CD4-positive, alpha-beta T cell treated with Interleukin-4 for 1 hour (primary cell): Measurements from ENCODE around the gene GATAD1.
"Not testable (repeated sequence)": the region's sequence is repeated elsewhere in the genome, so short reads cannot be mapped to it uniquely, and the experiment has no call there.

Experiments
- DNase-seq, 2 donors: peaks; one replicate each; pipeline ENCODE4 v3.0.0-alpha.2; 2020 to 2022

Gene GATAD1

DNA sequence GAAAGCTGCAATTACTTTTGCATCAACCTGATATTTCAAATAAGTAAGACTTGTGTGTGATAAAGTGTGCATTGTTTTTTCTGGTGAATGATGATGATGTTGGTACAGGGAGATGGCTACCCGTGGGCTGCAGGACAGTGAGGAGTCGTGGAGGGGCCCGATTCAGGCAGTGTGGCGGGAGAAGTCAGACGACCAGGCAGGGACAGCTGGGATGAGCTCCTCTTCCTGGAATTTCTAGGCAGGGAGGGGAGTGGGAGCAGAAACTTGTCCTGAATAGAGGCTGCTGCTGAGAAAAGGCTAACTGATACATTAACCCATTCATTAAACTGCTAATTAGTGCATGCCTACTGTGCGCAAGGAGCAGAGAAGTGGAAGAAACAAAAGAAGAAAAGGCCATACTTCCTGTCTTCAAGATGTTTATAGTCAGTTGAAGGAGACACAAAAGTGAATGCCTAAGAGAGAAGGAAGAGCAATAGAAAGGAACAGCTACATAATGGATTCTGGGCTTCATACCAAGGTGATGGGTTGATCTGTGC is 9.3 kb upstream of the GATAD1 start:
- no peak for DNase-seq

DNA sequence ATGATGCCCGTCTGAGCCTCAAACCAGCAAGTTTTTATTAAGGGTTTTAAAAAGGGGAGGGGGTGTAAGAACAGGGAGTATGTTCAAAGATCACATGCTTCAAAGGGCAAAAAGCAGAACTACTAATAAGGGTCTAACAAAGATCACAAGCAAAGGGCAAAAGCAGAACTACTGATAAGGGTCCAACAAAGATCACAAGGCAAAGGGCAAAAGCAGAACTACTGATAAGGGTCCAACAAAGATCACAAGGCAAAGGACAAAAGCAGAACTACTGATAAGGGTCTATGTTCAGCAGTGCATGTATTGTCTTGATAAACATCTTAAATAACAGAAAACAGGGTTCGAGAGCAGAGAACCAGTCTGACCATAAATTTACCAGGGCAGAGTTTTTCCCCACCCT is 4.6 kb upstream of the GATAD1 start:
- DNase-seq = not testable (repeated sequence)

GRCh38 chr7:92446869-92447344 is 375 bp upstream of the GATAD1 start:
- DNase-seq = peak in 1 of 2 donors; percentile 89

DNA sequence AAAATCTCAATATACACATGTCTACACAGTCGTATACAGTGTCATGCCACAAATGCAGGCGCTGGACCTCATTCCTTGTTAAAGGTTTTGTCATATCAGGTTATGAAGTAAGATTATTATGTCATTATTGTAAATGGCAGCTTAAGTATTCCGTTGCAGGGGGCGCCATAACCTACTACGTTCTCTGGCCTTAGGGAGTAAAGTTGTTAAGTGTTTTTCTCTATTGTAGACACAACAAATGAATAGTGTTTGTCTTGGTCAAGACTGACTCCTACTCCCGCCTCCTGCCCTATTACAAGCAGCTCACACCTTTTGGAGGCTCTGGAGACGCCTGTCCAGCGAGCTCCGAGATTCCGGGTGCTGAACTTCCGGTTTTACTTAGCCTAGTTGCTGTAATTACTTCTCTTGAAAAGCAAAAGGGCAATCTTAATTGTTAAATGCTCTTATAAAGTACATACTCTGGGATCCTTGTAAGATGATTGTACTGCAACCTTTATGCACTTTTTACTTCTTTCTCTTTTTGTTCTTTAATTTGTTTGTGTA is 994 bp downstream of the GATAD1 start:
- peak; percentile 64 to 79 for DNase-seq

DNA sequence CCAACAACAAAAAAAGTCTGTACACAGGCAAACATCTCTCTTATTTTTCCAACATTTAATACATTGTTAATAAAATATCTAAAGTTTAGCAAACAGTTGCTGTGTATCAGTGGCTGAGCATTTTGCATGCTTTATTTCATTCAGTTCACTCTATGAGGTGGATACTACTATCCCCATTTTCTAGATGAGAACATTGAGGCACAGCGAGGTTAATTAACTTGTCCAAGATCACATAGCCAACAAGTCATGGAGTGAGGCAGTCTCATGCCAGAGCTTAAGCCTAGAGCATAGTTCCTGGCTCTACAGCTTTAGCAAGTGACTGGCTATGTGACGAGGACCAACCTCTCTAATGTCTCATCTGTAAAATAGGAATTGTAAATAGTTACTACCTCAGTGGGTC is 4.4 kb downstream of the GATAD1 start:
- DNase-seq = no peak

DNA sequence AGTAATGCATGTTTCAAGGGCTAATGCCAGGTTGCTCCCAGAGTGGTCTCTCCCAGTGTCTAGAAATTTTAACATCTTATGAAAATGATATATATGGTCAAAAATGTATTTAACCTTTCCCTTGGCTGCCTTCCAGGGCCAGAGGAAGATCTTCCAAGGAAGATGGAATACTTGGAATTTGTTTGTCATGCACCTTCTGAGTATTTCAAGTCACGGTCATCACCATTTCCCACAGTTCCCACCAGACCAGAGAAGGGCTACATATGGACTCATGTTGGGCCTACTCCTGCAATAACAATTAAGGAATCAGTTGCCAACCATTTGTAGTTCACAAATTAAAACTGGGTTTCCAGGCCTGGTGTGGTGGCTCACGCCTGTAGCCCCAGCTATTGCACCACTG is 9.0 kb downstream of the GATAD1 start:
- no peak for DNase-seq

DNA sequence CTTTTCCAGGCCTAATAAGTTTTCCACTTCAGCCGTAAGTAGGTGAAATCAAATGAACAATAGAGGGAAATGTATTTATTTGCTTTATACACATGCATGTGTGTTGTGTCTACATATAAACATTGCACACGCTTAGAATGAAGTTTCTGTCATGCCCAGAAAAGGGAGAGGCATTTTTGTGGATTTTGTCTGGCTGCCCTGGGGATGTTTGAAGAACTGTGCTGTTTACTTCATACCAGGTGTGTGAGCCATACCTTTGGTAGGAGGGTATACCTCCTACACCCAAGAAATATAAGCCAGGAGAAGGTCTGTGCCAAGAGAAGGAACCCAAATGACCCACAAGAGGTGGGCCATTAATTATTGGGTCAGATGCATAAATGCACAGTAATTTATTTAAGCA is 12.8 kb downstream of the GATAD1 start:
- DNase-seq = no peak

DNA sequence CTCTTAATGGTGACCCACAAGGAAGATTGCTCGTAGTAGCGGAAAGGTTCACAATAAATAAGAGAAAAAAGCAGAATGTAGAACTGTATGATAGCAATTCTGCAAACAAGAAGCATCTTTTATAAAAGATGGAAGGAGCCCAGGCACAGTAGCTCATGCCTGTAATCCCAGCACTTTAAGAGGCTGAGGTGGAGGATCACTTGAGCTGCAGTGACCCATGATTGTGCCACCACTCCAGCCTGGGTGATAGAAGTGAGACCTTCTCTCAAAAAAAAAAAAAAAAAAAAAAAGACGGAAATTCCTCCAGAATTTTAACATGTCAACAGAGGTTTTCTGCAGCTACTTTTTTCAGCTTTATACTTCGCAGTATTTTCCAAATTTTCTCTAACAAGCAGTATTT is 13.2 kb downstream of the GATAD1 start:
- DNase-seq = no peak

DNA sequence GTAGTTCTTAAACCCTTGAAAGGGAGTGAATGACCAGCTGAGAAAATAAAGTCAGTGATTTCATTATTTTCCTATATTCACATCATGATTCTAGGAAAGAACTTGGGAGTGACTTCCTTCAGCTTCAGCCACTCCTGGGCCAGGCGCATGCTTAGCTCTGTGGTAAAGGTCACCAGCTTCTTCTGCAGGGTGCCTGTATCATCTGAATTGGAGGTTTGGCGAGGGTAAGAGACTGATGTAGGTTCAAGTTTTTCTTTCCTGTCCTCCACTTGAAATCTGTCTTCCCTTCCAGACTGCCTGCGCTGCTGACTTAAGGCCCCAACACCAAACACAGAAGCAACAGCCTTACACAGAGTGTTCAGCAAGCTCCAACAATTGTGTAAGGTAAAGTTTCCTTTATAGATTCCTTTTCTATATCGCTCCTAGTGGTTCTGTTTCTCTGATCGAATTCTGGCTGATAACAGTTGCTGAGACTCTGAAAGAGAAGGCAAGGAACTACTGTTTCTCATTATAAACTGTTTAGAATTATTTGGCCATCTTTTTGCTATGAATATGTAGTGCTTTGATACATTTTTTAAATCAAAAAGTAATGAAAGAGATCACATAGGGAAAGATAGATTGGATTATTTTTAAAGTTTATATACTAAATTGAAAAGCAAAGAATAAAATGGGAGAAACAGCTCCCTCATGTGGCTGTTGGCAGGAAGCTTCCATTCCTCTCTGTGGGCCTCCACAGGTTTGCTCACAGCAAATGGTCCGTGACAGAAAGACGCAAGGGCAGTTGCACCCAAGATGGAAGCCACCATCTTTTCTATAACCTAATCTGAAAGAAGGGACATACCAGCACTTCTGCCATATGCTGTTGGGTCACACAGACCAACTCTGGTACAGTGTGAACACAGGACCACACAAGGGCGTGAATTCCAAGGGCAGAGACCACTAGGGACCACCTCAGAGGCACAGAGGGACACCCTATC is 14.0 kb downstream of the GATAD1 start:
- peak; percentile 22 to 49 for DNase-seq

DNA sequence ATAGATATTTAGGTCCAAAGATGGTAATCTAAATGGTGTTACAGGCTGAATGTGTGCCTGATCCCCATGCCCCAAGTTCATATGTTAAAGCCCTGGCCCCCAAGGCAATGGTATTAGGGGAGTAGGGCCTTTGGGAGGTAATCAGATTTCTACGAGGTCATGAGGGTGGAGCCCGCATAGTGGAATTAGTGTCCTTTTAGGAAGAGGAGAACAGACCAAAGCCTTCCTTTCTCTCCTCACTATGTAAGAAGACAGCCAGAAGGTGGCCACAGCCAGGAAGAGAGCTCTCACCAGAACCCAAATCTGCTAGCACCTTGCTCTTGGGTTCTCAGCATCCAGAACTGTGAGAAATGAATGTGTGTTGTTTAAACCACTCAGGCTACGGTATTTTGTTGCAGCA is 15.3 kb downstream of the GATAD1 start:
- no peak for DNase-seq

- DNase-seq = no peak
These were observed 17.2 kb downstream of the GATAD1 start for GRCh38 chr7:92464515-92464914.

DNA sequence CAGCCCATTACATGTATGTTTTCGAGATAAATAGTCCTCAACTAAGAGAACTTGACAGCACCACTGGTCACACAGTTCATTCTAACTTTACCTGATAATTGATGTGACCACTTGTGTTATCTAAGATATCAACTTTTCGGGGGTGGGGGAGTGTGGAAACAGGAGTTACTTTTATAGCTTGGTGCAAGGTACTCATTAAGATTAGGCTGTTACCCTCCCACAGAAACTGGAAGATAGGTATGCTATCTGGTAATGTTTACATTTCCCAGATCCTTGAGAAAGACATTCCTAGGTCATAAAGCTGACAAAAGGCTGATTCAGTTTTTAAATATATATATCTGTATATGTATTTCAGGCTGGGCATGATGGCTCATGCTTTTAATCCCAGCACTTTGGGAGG is 19.4 kb downstream of the GATAD1 start:
- DNase-seq = no peak

- not testable (repeated sequence) for DNase-seq
These were observed 21.3 kb downstream of the GATAD1 start for GRCh38 chr7:92468589-92468988.

DNA sequence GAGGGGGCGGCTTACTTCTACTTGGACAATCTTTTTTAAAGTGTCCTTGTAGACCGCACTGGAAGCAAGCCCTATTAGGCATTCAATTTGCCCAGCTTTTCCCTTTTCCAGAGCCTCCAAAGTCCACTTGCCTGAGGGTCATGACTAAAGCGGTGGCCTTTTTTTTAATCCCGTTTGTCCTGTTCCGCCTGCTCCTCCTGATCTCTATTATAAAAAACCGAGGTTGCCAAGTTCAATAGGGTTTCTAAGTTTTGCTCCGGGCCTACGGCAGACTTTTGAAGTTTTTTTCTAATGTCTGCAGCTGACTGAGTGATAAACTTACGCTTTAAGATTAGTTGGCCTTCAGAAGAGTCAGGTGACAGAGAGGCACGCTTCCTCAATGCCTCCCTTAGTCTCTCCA is 26.7 kb downstream of the GATAD1 start:
- not testable (repeated sequence) for DNase-seq

DNA sequence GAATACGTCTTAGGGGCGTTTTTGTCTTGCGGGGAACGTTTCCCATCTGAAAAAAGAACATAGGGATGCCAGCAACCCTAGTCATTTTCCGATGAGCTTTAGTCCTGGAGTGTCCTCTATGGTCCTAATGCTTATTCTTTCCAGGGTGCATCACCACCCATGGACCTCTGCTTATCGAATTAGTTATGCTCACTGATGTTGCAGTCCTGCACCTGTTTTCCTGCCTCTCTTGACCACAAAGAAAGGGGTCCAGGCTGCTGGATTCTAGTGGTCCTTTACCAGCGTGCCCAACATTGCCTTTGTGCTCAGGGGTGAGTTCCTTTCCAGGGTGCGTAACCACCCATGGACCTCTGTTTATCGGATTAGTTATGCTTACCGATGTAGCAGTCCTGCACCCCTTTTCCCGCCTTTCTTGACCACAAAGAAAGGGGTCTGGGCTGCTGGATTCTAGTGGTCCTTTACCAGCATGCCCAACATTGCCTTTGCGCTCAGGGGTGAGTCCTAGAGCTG is 28.0 kb downstream of the GATAD1 start:
- DNase-seq = not testable (repeated sequence)

DNA sequence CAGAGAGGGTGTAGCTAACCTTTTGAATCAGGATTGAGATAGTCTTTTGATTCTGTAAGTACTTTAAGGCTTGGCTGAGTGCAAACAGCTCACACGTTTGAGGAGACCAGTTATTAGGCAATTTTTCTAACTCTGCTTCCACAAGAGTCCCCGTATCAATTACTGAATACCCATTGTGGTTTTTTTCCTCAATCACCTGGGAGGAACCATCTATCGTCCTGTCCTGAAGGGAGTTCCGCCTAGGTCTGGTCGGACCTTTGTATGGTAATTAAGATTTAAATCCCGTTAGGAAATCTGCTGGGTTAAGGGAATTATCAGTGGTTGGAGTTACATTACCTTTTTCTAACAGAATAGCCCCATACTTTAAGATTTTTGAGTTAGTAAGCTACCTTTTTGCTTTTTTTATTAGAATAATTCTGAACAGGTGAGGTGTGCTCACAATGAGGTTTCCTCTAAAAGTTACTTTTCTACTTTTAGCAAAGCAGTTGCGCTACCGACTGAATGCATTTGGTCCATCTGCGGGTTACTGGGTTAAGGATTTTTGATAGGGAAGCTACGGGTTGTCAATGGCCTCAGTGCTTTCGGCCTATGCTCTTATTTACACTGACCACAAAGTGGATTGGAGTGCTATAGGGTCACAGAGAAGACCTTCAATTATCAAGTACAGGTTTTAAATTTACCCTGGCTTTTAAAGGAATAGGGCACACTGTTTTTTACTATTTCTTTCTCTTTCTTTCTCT is 28.7 kb downstream of the GATAD1 start:
- not testable (repeated sequence) for DNase-seq

DNA sequence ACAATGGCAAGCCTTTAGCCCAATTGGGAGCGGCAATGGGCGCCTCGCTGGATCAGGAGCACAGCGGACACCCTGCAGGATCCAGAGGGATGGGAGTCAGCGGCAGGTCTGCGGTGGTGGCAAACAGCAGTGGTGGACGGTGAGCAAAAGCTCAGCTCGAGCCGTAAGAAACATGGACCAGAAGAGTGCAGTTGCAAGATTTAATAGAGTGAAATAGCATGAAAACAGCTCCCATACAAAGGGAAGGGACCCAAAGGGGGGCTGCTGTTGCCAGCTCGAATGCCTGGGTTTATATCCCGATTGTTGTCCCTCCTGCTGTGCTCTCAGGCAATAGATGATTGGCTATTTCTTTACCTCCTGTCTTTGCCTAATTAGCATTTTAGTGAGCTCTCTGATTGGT is 30.4 kb downstream of the GATAD1 start, which contains the start of gene ERVW-1:
ERVW-1 (minus strand) TSS at position 266 of the 400 bp plus-strand sequence. CDS start 7,565 bp downstream, outside the sequence.
- DNase-seq = not testable (repeated sequence)

DNA sequence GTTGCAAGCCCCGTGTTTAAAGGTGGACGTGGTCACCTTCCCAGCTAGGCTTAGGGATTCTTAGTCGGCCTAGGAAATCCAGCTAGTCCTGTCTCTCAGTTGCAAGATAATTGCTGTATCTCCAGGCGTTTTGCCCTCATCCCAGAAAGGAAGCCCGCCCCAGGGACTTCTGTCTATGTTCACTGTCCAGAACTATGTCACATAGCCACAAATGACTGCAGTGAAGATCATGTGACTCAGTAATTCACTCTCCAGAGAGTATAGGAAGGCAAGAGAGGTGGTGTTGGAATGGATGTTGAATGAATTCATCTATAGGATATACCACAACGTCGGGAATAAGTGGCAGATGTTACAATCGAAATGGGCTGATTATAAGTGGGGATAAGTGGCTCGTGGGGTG is 30.8 kb downstream of the GATAD1 start:
- DNase-seq = no peak

DNA sequence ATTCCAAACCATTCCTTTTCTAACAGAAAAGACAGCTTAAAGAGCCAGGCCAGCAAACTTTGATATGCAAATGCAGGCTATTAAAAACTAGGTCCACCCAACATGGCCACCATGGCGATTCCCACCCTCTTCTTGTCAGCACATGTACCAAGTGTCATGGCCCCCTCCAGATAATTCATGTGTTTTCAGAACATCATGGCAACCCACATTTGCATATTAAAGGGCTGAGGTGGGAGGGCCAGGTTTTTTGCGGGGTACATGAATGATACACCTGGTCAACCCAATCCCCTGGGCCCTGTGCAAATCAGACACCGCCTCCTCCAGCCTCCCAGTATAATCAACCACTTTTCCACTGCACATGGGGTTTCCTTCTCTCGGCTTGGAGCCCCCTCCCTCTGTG is 31.4 kb downstream of the GATAD1 start:
- DNase-seq = no peak

DNA sequence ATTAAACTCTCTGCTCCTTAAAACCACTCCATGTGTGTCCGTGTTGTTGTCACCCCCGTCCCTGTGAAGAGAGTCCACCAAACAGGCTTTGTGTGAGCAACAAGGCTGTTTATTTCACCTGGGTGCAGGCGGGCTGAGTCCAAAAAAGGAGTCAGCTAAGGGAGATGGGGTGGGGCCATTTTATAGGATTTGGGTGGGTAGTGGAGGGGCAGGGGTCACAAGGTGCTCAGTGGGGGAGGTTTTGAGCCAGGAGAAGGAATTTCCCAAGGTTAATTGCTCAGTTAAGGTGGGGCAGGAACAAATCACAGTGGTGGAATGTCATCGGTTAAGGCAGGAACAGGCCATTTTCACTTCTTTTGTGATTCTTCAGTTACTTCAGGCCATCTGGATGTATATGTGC is 31.9 kb downstream of the GATAD1 start:
- not testable (repeated sequence) for DNase-seq

DNA sequence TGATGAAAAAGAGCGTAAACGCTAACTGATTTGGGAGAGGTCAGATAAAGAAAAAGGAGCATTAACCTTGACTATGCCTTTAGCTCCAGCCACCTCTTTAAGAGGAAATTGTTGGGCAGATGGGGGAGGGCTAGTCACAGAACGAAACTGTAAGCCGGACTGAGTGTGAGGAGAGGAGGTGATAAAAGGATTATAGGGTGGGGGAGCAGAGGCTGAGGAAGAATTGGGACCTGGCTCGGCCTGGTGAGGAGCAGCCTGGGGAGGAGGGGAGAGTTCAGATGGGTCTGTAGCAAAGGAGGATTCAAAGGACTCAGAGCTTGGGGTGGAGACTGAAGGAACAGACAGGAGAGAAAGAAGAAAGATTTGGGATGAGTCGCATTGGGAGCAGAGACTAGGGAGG is 36.3 kb downstream of the GATAD1 start:
- DNase-seq = not testable (repeated sequence)

- not testable (repeated sequence) for DNase-seq
These were observed 36.9 kb downstream of the GATAD1 start for GRCh38 chr7:92484226-92484625.
